K562 (cell line): ENCODE measurements around the gene ACTN3. TPM values are rescaled to one million over a fixed set of nuclear protein-coding genes. Genes with fewer than 3 reads are reported as not detected.

Experiments used
- ARNT ChIP-seq, 2 experiments: fragments of 450-650 bp; IDR thresholded peaks; 2 replicates each; pipeline ENCODE4 v1.6.1; 2016; ENCODE audit warnings: mild to moderate bottlenecking in 1 of 2
- CCNT2 ChIP-seq: IDR thresholded peaks from 2 replicates; pipeline ENCODE4 v1.6.1; 2011; ENCODE audit warnings: borderline replicate concordance, low read depth, mild to moderate bottlenecking, moderate library complexity, mixed read lengths, low read length; ENCODE audit not compliant: insufficient read length; ENCODE audit errors: extremely low read depth
- MTF1 ChIP-seq: fragments of 250-450 bp; sonication (Bioruptor Pico); IDR thresholded peaks from 2 replicates; pipeline ENCODE4 v1.9.0; 2021; ENCODE audit warnings: moderate library complexity, mild to moderate bottlenecking, inconsistent platforms, borderline replicate concordance
- NR1H2 ChIP-seq: sonication (generic); formaldehyde crosslinking; IDR thresholded peaks from 2 replicates; pipeline ENCODE4 v1.4.0; 2020; ENCODE audit warnings: mild to moderate bottlenecking, missing genetic modification reagents
- POLR2B ChIP-seq: fragments of 450-650 bp; IDR thresholded peaks from 2 replicates; pipeline ENCODE4 v1.6.1; 2018; ENCODE audit warnings: low read depth; ENCODE audit not compliant: partially characterized antibody
- SRF ChIP-seq, 2 experiments: fragments of 250-450, 450-650 bp in 1 of 2; sonication (Bioruptor Pico) in 1 of 2; sonication (generic) in 1 of 2; formaldehyde crosslinking; IDR thresholded peaks; 2 replicates each; pipeline versions ENCODE4 v1.5.0 to v1.5.1; 2020 to 2022; ENCODE audit warnings: mild to moderate bottlenecking in 1 of 2, missing genetic modification reagents in 1 of 2
- SRSF1 ChIP-seq: fragments of 200-400 bp; formaldehyde crosslinking; IDR thresholded peaks from 2 replicates; pipeline ENCODE4 v1.6.1; 2017; ENCODE audit warnings: mild to moderate bottlenecking, low read depth, low read length, moderate library complexity
- TAF9B ChIP-seq: fragments of 450-650 bp; IDR thresholded peaks from 2 replicates; pipeline ENCODE4 v1.6.1; 2018; ENCODE audit warnings: mild to moderate bottlenecking; ENCODE audit not compliant: partially characterized antibody
- TEAD2 ChIP-seq: fragments of 450-650 bp; IDR thresholded peaks from 2 replicates; pipeline ENCODE4 v1.6.1; 2016; ENCODE audit warnings: missing genetic modification characterization, control low read depth, missing compliant biosample characterization
- ZKSCAN3 ChIP-seq: fragments of 250-450 bp; sonication (Bioruptor Pico); IDR thresholded peaks from 2 replicates; pipeline ENCODE4 v1.4.0; 2020
- ZKSCAN8 ChIP-seq: fragments of 200-800 bp; sonication (Bioruptor generic); IDR thresholded peaks from 2 replicates; pipeline ENCODE4 v1.6.1; 2016; ENCODE audit warnings: missing genetic modification characterization, missing compliant biosample characterization
- ZNF197 ChIP-seq: fragments of 200-800 bp; sonication (Bioruptor generic); IDR thresholded peaks from 2 replicates; pipeline ENCODE4 v1.6.1; 2016; ENCODE audit warnings: low read depth, missing genetic modification characterization, missing compliant biosample characterization
- ZNF311 ChIP-seq: fragments of 250-450 bp; sonication (Bioruptor Pico); IDR thresholded peaks from 2 replicates; pipeline ENCODE4 v1.4.0; 2020; ENCODE audit warnings: mild to moderate bottlenecking, moderate library complexity
- polyA plus RNA-seq, 8 experiments: library from polyadenylated mRNA; depleted of rRNA in 4 of 8; stranded (reverse) in 5 of 8; unstranded in 3 of 8; fragments of >200 nt; fragmentation: Nextera tagmentation in 2 of 8; fragmentation: Illumina TruSeq in 1 of 8; extraction: Ambion mirVana in 2 of 8; extraction: Trizol in 1 of 8; gene quantifications; 2 replicates each; pipeline versions ENCODE4 v1.2.1 to v1.2.3, GENCODE V29; 2011 to 2014; ENCODE audit warnings: inconsistent platforms in 1 of 8, missing spikeins in 1 of 8
- total RNA-seq, 7 experiments: library from RNA; depleted of rRNA in 6 of 7; stranded (reverse); fragments of >200 nt in 6 of 7; fragmentation: Illumina TruSeq in 2 of 7; extraction: Trizol in 2 of 7; gene quantifications; 2 replicates each; pipeline versions ENCODE4 v1.2.1 to v1.2.3, GENCODE V29; 2011 to 2021; ENCODE audit warnings: low replicate concordance in 1 of 7
- TF ChIP-seq, protein P1 (sequence below): fragments of 250-450 bp; sonication (Bioruptor Pico); IDR thresholded peaks from 2 replicates; pipeline ENCODE4 v1.4.0; 2020
- TF ChIP-seq, protein P2 (sequence below): fragments of 200-800 bp; sonication (Bioruptor generic); IDR thresholded peaks from 2 replicates; pipeline ENCODE4 v1.6.1; 2017; ENCODE audit warnings: missing genetic modification characterization, missing compliant biosample characterization
- TF ChIP-seq, protein P3 (sequence below): fragments of 450-650 bp; IDR thresholded peaks from 2 replicates; pipeline ENCODE4 v1.6.1; 2016; ENCODE audit warnings: mild to moderate bottlenecking

ACTN3 gene
- total and polyA plus RNA-seq, 9 of the 15 experiments (the other 6 are each of a cell fraction or from before 2014, with no cell fraction given), result not detected

DNA sequence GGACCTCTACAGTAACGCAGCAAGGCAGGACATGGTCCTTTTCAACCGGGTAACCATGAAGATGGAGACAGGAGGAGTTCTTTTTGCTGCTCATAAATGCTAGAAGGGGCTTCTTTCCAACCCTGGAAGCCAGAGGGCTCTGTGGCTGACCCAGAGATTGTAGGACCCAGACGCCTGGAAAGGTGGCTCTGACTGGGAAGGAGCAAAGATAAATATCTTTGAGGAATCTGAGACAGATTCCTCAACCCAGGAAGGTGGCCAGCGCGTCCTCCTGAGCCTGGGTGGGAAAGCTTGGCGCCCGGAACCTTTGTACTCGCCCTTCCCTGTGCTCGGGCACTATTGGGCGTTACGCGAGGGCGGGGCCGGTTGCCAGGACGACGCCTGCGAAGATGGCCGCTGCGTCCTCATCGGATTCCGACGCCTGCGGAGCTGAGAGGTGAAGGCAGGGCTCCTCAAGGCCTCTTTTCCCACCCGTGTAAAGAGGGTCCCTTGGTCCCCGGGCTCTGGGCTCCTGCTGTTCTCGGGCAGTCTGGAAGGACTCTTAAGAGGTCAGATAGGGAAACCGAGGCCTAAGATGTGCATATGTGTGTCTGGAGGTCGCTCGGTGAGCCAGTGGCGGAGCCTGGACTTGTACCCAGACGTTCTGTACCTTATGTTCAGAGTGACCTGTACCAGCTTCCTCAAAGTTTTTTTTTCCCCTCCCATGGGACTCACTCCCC is 36.3 kb upstream of the ACTN3 start, which contains the start of gene BBS1 (continued):
- TF ChIP-seq, protein P1, sequence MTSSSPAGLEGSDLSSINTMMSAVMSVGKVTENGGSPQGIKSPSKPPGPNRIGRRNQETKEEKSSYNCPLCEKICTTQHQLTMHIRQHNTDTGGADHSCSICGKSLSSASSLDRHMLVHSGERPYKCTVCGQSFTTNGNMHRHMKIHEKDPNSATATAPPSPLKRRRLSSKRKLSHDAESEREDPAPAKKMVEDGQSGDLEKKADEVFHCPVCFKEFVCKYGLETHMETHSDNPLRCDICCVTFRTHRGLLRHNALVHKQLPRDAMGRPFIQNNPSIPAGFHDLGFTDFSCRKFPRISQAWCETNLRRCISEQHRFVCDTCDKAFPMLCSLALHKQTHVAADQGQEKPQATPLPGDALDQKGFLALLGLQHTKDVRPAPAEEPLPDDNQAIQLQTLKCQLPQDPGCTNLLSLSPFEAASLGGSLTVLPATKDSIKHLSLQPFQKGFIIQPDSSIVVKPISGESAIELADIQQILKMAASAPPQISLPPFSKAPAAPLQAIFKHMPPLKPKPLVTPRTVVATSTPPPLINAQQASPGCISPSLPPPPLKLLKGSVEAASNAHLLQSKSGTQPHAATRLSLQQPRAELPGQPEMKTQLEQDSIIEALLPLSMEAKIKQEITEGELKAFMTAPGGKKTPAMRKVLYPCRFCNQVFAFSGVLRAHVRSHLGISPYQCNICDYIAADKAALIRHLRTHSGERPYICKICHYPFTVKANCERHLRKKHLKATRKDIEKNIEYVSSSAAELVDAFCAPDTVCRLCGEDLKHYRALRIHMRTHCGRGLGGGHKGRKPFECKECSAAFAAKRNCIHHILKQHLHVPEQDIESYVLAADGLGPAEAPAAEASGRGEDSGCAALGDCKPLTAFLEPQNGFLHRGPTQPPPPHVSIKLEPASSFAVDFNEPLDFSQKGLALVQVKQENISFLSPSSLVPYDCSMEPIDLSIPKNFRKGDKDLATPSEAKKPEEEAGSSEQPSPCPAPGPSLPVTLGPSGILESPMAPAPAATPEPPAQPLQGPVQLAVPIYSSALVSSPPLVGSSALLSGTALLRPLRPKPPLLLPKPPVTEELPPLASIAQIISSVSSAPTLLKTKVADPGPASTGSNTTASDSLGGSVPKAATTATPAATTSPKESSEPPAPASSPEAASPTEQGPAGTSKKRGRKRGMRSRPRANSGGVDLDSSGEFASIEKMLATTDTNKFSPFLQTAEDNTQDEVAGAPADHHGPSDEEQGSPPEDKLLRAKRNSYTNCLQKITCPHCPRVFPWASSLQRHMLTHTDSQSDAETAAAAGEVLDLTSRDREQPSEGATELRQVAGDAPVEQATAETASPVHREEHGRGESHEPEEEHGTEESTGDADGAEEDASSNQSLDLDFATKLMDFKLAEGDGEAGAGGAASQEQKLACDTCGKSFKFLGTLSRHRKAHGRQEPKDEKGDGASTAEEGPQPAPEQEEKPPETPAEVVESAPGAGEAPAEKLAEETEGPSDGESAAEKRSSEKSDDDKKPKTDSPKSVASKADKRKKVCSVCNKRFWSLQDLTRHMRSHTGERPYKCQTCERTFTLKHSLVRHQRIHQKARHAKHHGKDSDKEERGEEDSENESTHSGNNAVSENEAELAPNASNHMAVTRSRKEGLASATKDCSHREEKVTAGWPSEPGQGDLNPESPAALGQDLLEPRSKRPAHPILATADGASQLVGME (CRISPR knock-in tag), result 0 out of 2 replicates have a peak, but pooled peaks have one; percentile 67
- TF ChIP-seq NR1H2 (CRISPR knock-in tag) (peak; percentile 76; the same call in 1 of the 2 replicates), ZKSCAN8 (no peak), SRF (CRISPR knock-in tag; IDR thresholded peaks at IDR 0.05) (no peak), ARNT (IDR thresholded peaks at IDR 0.05) (peak in 1 of 2 experiments; percentile 75; a peak in 1 of 4 replicates), ZKSCAN3 (no peak), TAF9B (peak; percentile 91), SRSF1 (no peak), CCNT2 (peak; percentile 36), TEAD2 (no peak), ZNF311 (CRISPR knock-in tag) (no peak), POLR2B (no peak), ZNF197 (no peak), MTF1 (no peak)
- TF ChIP-seq, protein P2, sequence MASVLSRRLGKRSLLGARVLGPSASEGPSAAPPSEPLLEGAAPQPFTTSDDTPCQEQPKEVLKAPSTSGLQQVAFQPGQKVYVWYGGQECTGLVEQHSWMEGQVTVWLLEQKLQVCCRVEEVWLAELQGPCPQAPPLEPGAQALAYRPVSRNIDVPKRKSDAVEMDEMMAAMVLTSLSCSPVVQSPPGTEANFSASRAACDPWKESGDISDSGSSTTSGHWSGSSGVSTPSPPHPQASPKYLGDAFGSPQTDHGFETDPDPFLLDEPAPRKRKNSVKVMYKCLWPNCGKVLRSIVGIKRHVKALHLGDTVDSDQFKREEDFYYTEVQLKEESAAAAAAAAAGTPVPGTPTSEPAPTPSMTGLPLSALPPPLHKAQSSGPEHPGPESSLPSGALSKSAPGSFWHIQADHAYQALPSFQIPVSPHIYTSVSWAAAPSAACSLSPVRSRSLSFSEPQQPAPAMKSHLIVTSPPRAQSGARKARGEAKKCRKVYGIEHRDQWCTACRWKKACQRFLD, result 0 out of 2 replicates have a peak, but pooled peaks have one; percentile 40
- TF ChIP-seq, protein P3, sequence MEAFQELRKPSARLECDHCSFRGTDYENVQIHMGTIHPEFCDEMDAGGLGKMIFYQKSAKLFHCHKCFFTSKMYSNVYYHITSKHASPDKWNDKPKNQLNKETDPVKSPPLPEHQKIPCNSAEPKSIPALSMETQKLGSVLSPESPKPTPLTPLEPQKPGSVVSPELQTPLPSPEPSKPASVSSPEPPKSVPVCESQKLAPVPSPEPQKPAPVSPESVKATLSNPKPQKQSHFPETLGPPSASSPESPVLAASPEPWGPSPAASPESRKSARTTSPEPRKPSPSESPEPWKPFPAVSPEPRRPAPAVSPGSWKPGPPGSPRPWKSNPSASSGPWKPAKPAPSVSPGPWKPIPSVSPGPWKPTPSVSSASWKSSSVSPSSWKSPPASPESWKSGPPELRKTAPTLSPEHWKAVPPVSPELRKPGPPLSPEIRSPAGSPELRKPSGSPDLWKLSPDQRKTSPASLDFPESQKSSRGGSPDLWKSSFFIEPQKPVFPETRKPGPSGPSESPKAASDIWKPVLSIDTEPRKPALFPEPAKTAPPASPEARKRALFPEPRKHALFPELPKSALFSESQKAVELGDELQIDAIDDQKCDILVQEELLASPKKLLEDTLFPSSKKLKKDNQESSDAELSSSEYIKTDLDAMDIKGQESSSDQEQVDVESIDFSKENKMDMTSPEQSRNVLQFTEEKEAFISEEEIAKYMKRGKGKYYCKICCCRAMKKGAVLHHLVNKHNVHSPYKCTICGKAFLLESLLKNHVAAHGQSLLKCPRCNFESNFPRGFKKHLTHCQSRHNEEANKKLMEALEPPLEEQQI, result no peak
